H9 (cell line): ENCODE data around the gene SAT2. TPM values are rescaled to one million over a fixed set of nuclear protein-coding genes. Genes with fewer than 3 reads are reported as not detected.

Experiments
- DNase-seq: peaks from one replicate; pipeline ENCODE4 v3.0.0-alpha.2; 2017
- H2AFZ ChIP-seq: one replicate; pipeline ENCODE4 v1.6.1; 2013; ENCODE audit warnings: mild to moderate bottlenecking, low read length, control low read depth, moderate library complexity
- H2AK5ac ChIP-seq: 2 replicates; pipeline ENCODE4 v1.6.1; 2013; ENCODE audit warnings: low read length, control low read depth, mixed read lengths; ENCODE audit not compliant: insufficient read length
- H2BK120ac ChIP-seq: one replicate; pipeline ENCODE4 v1.6.1; 2013; ENCODE audit warnings: low read depth, mild to moderate bottlenecking, low read length, control low read depth, inconsistent platforms; ENCODE audit not compliant: poor library complexity, severe bottlenecking
- H2BK12ac ChIP-seq: 2 replicates; pipeline ENCODE4 v1.6.1; 2013; ENCODE audit warnings: low read length, control low read depth, mixed read lengths, low read depth; ENCODE audit not compliant: insufficient read length
- H2BK15ac ChIP-seq: 2 replicates; pipeline ENCODE4 v1.6.1; 2013; ENCODE audit warnings: low read depth, low read length, control low read depth
- H2BK20ac ChIP-seq: one replicate; pipeline ENCODE4 v1.6.1; 2013; ENCODE audit warnings: low read depth, mild to moderate bottlenecking, low read length, control low read depth, inconsistent platforms; ENCODE audit not compliant: poor library complexity, severe bottlenecking
- H2BK5ac ChIP-seq: 2 replicates; pipeline ENCODE4 v1.6.1; 2013; ENCODE audit warnings: low read length, control low read depth, mixed read lengths; ENCODE audit not compliant: insufficient read length
- H3K14ac ChIP-seq: 2 replicates; pipeline ENCODE4 v1.6.1; 2013; ENCODE audit warnings: low read length, control low read depth; ENCODE audit not compliant: insufficient read depth
- H3K18ac ChIP-seq: 2 replicates; pipeline ENCODE4 v1.6.1; 2013; ENCODE audit warnings: low read depth, mild to moderate bottlenecking, mixed read lengths, low read length, control low read depth; ENCODE audit not compliant: insufficient read length
- H3K23ac ChIP-seq: 2 replicates; pipeline ENCODE4 v1.6.1; 2013; ENCODE audit warnings: low read length, control low read depth, mixed read lengths, low read depth; ENCODE audit not compliant: insufficient read length
- H3K23me2 ChIP-seq: 2 replicates; pipeline ENCODE4 v1.6.1; 2013; ENCODE audit warnings: low read depth, mild to moderate bottlenecking, mixed read lengths, low read length, control low read depth; ENCODE audit not compliant: insufficient read length, poor library complexity, severe bottlenecking
- H3K27ac ChIP-seq: 2 replicates; pipeline ENCODE4 v1.5.1; 2013; ENCODE audit warnings: low read length, control low read depth, mixed read lengths, low read depth; ENCODE audit not compliant: insufficient read length
- H3K27me3 ChIP-seq: 2 replicates; pipeline ENCODE4 v1.6.1; 2013; ENCODE audit warnings: low read length, control low read depth, inconsistent platforms; ENCODE audit not compliant: insufficient read depth
- H3K4ac ChIP-seq: 2 replicates; pipeline ENCODE4 v1.6.1; 2013; ENCODE audit warnings: low read depth, mild to moderate bottlenecking, control low read depth, inconsistent platforms, low read length, moderate library complexity
- H3K4me1 ChIP-seq: 2 replicates; pipeline ENCODE4 v1.6.1; 2013; ENCODE audit warnings: low read length, control low read depth, inconsistent platforms; ENCODE audit not compliant: insufficient read depth
- H3K4me2 ChIP-seq: 2 replicates; pipeline ENCODE4 v1.6.1; 2013; ENCODE audit warnings: low read length, control low read depth, mixed read lengths; ENCODE audit not compliant: insufficient read length, insufficient read depth
- H3K56ac ChIP-seq: 2 replicates; pipeline ENCODE4 v1.6.1; 2013; ENCODE audit warnings: low read depth, mild to moderate bottlenecking, mixed read lengths, low read length, control low read depth; ENCODE audit not compliant: insufficient read length
- H3K79me1 ChIP-seq: 2 replicates; pipeline ENCODE4 v1.6.1; 2013; ENCODE audit warnings: low read depth, mild to moderate bottlenecking, moderate library complexity, low read length, control low read depth, inconsistent platforms; ENCODE audit not compliant: insufficient read depth, poor library complexity, severe bottlenecking
- H3K79me2 ChIP-seq: 2 replicates; pipeline ENCODE4 v1.6.1; 2013; ENCODE audit warnings: low read length, control low read depth, inconsistent platforms; ENCODE audit not compliant: insufficient read depth
- H3K9ac ChIP-seq: 2 replicates; pipeline ENCODE4 v1.6.1; 2013; ENCODE audit warnings: low read length, control low read depth, mixed read lengths; ENCODE audit not compliant: insufficient read length; ENCODE audit errors: extremely low read depth
- H3K9me3 ChIP-seq: one replicate; pipeline ENCODE4 v1.6.1; 2013; ENCODE audit warnings: low read depth, low read length, inconsistent platforms; ENCODE audit not compliant: control insufficient read depth
- H3T11ph ChIP-seq: one replicate; pipeline ENCODE4 v1.6.1; 2013; ENCODE audit warnings: mild to moderate bottlenecking, low read length, control low read depth, inconsistent platforms
- H4K20me1 ChIP-seq: one replicate; pipeline ENCODE4 v1.6.1; 2013; ENCODE audit not compliant: control insufficient read depth, insufficient read length, insufficient read depth
- H4K5ac ChIP-seq: 2 replicates; pipeline ENCODE4 v1.6.1; 2013; ENCODE audit warnings: low read depth, mild to moderate bottlenecking, mixed read lengths, low read length, control low read depth; ENCODE audit not compliant: insufficient read length
- H4K8ac ChIP-seq: replicated peaks from 2 replicates; pipeline ENCODE4 v1.6.1; 2013; ENCODE audit warnings: low read length, control low read depth, mixed read lengths, low read depth; ENCODE audit not compliant: insufficient read length
- H4K91ac ChIP-seq: 2 replicates; pipeline ENCODE4 v1.6.1; 2013; ENCODE audit warnings: low read depth, mild to moderate bottlenecking, moderate library complexity, mixed read lengths, low read length, control low read depth; ENCODE audit not compliant: insufficient read length
- H3K27ac Mint-ChIP-seq, 3 experiments: 2 replicates in 2 of 3; 3 replicates in 1 of 3; pipeline ENCODE4 v1.8.0; 2020 to 2021; ENCODE audit warnings: mixed read lengths in 3 of 3, mild to moderate bottlenecking in 1 of 3, moderate library complexity in 1 of 3
- H3K27me3 Mint-ChIP-seq: 2 replicates; pipeline ENCODE4 v1.8.0; 2021; ENCODE audit warnings: low read depth, mild to moderate bottlenecking, moderate library complexity, mixed read lengths
- H3K36me3 Mint-ChIP-seq, 3 experiments: 2 replicates in 2 of 3; 3 replicates in 1 of 3; pipeline ENCODE4 v1.8.0; 2020 to 2021; ENCODE audit warnings: low read depth in 3 of 3, mixed read lengths in 3 of 3; ENCODE audit not compliant: insufficient read depth in 1 of 3
- H3K4me1 Mint-ChIP-seq, 2 experiments: 2 replicates each; pipeline ENCODE4 v1.8.0; 2020; ENCODE audit warnings: mixed read lengths in 2 of 2
- H3K4me3 Mint-ChIP-seq, 2 experiments: 2 replicates in 1 of 2; 3 replicates in 1 of 2; pipeline ENCODE4 v1.8.0; 2020 to 2021; ENCODE audit warnings: mild to moderate bottlenecking in 2 of 2, mixed read lengths in 2 of 2, moderate library complexity in 1 of 2
- H3K9me3 Mint-ChIP-seq, 2 experiments: 2 replicates in 1 of 2; 3 replicates in 1 of 2; pipeline ENCODE4 v1.8.0; 2020; ENCODE audit warnings: mild to moderate bottlenecking in 2 of 2, mixed read lengths in 2 of 2, moderate library complexity in 1 of 2
- CTCF ChIP-seq: fragments of 200-600 bp; sonication (generic); conservative IDR thresholded peaks from 3 replicates; pipeline ENCODE4 v1.8.0; 2021; ENCODE audit warnings: antibody characterized with exemption, mild to moderate bottlenecking
- WGBS: extraction: QIAGEN DNeasy Blood & Tissue Kit; methylation state at CpG from one replicate; pipeline ENCODE4 v1.1.7; 2013; ENCODE audit warnings: missing lambda C conversion rate, low lambda C conversion rate, mixed read lengths; ENCODE audit not compliant: insufficient read length; ENCODE audit errors: extremely low coverage; 5-methylcytosine and 5-hydroxymethylcytosine counted together
- total RNA-seq: library from RNA; stranded (reverse); gene quantifications from 2 replicates; pipeline ENCODE4 v1.2.1, GENCODE V29; 2021

Gene SAT2
- total RNA-seq, 1 experiment from 2014 or later, result 72.1 TPM

GRCh38 chr17:7618608-7619007 is 9.0 kb downstream of the SAT2 start:
- H2AK5ac ChIP-seq, result no peak overlapping the region
- H2BK12ac ChIP-seq, result no peak overlapping the region
- H4K8ac ChIP-seq, result no peak overlapping the region
- H3K18ac ChIP-seq, result no peak overlapping the region
- no peak overlapping the region for H2BK15ac ChIP-seq
- H2BK120ac ChIP-seq, result no peak overlapping the region
- no peaks in the 10 kb centered on the region for H3K27me3 Mint-ChIP-seq
- H2AFZ ChIP-seq, result no peak overlapping the region
- H4K5ac ChIP-seq, result no peak overlapping the region
- peaks cover 3 to 4% of the 10 kb centered on the region in 2 experiments for H3K4me1 Mint-ChIP-seq
- H3K56ac ChIP-seq, result no peak overlapping the region
- no peak overlapping the region for H3K27ac Mint-ChIP-seq
- H4K20me1 ChIP-seq, result no peaks in the 10 kb centered on the region
- no peak for DNase-seq
- H3K14ac ChIP-seq, result no peak overlapping the region
- H2BK5ac ChIP-seq, result no peak overlapping the region
- H3K4me3 Mint-ChIP-seq, result no peak overlapping the region; a peak in 1 of 5 replicates
- H3K4me1 ChIP-seq, result no peaks in the 10 kb centered on the region; the same call in 1 of the 2 replicates
- peaks cover 4% of the 10 kb centered on the region; the same call in 1 of the 2 replicates for H3K79me2 ChIP-seq
- H3K27ac ChIP-seq, result no peak overlapping the region
- no peaks in the 10 kb centered on the region for H3K79me1 ChIP-seq
- no peaks in the 10 kb centered on the region for H3K36me3 Mint-ChIP-seq
- H3K4ac ChIP-seq, result no peak overlapping the region
- H3K9me3 Mint-ChIP-seq, result no peaks in the 10 kb centered on the region
- H3K23me2 ChIP-seq, result peaks cover 5% of the 10 kb centered on the region
- no peaks in the 10 kb centered on the region for H3K27me3 ChIP-seq
- no peak overlapping the region for H3T11ph ChIP-seq
- TF ChIP-seq CTCF, result no peak
- H4K91ac ChIP-seq, result no peak overlapping the region
- no peak overlapping the region for H2BK20ac ChIP-seq
- no peak overlapping the region for H3K4me2 ChIP-seq
- no peak overlapping the region for H3K23ac ChIP-seq
- H3K9me3 ChIP-seq, result no peaks in the 10 kb centered on the region
- no peak overlapping the region for H3K9ac ChIP-seq
- WGBS, result no CpG with 5 or more reads among the region's 5 CpGs
